ENCODE measurements around the gene SOX11.

GRCh38 chr2:5719629-5720334 lies 27.6 kb downstream of the SOX11 start:
- TF ChIP-seq, protein P1, sequence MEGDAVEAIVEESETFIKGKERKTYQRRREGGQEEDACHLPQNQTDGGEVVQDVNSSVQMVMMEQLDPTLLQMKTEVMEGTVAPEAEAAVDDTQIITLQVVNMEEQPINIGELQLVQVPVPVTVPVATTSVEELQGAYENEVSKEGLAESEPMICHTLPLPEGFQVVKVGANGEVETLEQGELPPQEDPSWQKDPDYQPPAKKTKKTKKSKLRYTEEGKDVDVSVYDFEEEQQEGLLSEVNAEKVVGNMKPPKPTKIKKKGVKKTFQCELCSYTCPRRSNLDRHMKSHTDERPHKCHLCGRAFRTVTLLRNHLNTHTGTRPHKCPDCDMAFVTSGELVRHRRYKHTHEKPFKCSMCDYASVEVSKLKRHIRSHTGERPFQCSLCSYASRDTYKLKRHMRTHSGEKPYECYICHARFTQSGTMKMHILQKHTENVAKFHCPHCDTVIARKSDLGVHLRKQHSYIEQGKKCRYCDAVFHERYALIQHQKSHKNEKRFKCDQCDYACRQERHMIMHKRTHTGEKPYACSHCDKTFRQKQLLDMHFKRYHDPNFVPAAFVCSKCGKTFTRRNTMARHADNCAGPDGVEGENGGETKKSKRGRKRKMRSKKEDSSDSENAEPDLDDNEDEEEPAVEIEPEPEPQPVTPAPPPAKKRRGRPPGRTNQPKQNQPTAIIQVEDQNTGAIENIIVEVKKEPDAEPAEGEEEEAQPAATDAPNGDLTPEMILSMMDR (IDR thresholded peaks at IDR 0.05; ENCODE audit: insufficient read depth, low read length, poor library complexity, severe bottlenecking) = no peak
- no peak for TF ChIP-seq EZH2phosphoT487 (conservative IDR thresholded peaks at IDR 0.05; ENCODE audit: low read length)
